HG03039 (cell line): ENCODE results near the gene RDH16.
"Not testable (repeated sequence)": the region's sequence is repeated elsewhere in the genome, so short reads cannot be mapped to it uniquely, and the experiment has no call there.

Source experiments
- ATAC-seq: cut with Tn5 transposase; IDR thresholded peaks from one replicate; pipeline ENCODE4 v1.9.1; 2021; ENCODE audit warnings: mild to moderate bottlenecking, moderate library complexity; ENCODE audit not compliant: unreplicated experiment

RDH16 gene

GRCh38 chr12:56927281-56927680 is 30.1 kb downstream of the RDH16 start:
- ATAC-seq = no peak

GRCh38 chr12:56922031-56922430 is 35.4 kb downstream of the RDH16 start:
- ATAC-seq = no peak

- no peak for ATAC-seq
Observed at GRCh38 chr12:56921346-56921745, 36.1 kb downstream of the RDH16 start.

GRCh38 chr12:56918139-56918538 is 39.3 kb downstream of the RDH16 start:
- ATAC-seq = not testable (repeated sequence)

GRCh38 chr12:56916996-56917333 is 40.4 kb downstream of the RDH16 start:
- ATAC-seq = no peak

GRCh38 chr12:56916296-56916995 is 41.0 kb downstream of the RDH16 start:
- ATAC-seq = no peak

GRCh38 chr12:56914724-56915123 is 42.7 kb downstream of the RDH16 start:
- no peak for ATAC-seq

GRCh38 chr12:56914256-56914655 is 43.2 kb downstream of the RDH16 start:
- ATAC-seq = no peak

GRCh38 chr12:56909403-56909802 is 48.0 kb downstream of the RDH16 start:
- ATAC-seq = not testable (repeated sequence)

GRCh38 chr12:56908136-56908535 is 49.3 kb downstream of the RDH16 start:
- no peak for ATAC-seq

- no peak for ATAC-seq
Observed at GRCh38 chr12:56905852-56906251, 51.6 kb downstream of the RDH16 start.

GRCh38 chr12:56903374-56903773 is 54.0 kb downstream of the RDH16 start:
- ATAC-seq = no peak
